ENCODE data around the gene EVX2.

The EVX2 gene

GRCh38 chr2:176079831-176080539 is 3.8 kb downstream of the EVX2 start:
- Histone ChIP-seq H3K9me3 (ENCODE audit: control insufficient read depth, insufficient read depth, low read length) (no peaks in the 10 kb centered on the region), H3K27ac (ENCODE audit: low read length) (no peak overlapping the region), H3K4me3 (ENCODE audit: low read length) (peak overlapping the region; percentile 2; the same call in 1 of the 2 replicates), H3K27me3 (ENCODE audit: control insufficient read depth, insufficient read depth, low read length) (peaks cover 84% of the 10 kb centered on the region), H3K36me3 (ENCODE audit: control insufficient read depth, insufficient read depth, low read length) (no peaks in the 10 kb centered on the region), H3K4me1 (ENCODE audit: control insufficient read depth, insufficient read depth, low read length) (peaks cover 4% of the 10 kb centered on the region; the same call in 1 of the 2 replicates)
- DNase-seq (ENCODE audit: low read depth, low spot score): no peak
- no CpG with 5 or more reads among the region's 86 CpGs for WGBS (ENCODE audit: insufficient coverage, insufficient read length)

GRCh38 chr2:176079285-176079830 is 4.4 kb downstream of the EVX2 start:
- WGBS (ENCODE audit: insufficient coverage, insufficient read length): no CpG with 5 or more reads among the region's 30 CpGs

GRCh38 chr2:176078541-176079284 is 5.0 kb downstream of the EVX2 start:
- DNase-seq (ENCODE audit: low read depth, low spot score): no peak
- Histone ChIP-seq H3K4me1 (ENCODE audit: control insufficient read depth, insufficient read depth, low read length) (peaks cover 4% of the 10 kb centered on the region; the same call in 1 of the 2 replicates), H3K27me3 (ENCODE audit: control insufficient read depth, insufficient read depth, low read length) (peaks cover 84% of the 10 kb centered on the region), H3K4me3 (ENCODE audit: low read length) (no peak overlapping the region), H3K36me3 (ENCODE audit: control insufficient read depth, insufficient read depth, low read length) (no peaks in the 10 kb centered on the region), H3K9me3 (ENCODE audit: control insufficient read depth, insufficient read depth, low read length) (no peaks in the 10 kb centered on the region), H3K27ac (ENCODE audit: low read length) (no peak overlapping the region)
- no CpG with 5 or more reads among the region's 25 CpGs for WGBS (ENCODE audit: insufficient coverage, insufficient read length)

More at GRCh38 chr2:176079285-176079830, 4.4 kb downstream of the EVX2 start:
- Histone ChIP-seq H3K4me1 (ENCODE audit: control insufficient read depth, insufficient read depth, low read length) (peaks cover 4% of the 10 kb centered on the region; the same call in 1 of the 2 replicates), H3K4me3 (ENCODE audit: low read length) (peak overlapping the region; percentile 14; the same call in 1 of the 2 replicates), H3K27ac (ENCODE audit: low read length) (no peak overlapping the region), H3K9me3 (ENCODE audit: control insufficient read depth, insufficient read depth, low read length) (no peaks in the 10 kb centered on the region), H3K36me3 (ENCODE audit: control insufficient read depth, insufficient read depth, low read length) (no peaks in the 10 kb centered on the region), H3K27me3 (ENCODE audit: control insufficient read depth, insufficient read depth, low read length) (peaks cover 84% of the 10 kb centered on the region)
- no peak for DNase-seq (ENCODE audit: low read depth, low spot score)

- H3K4me3 ChIP-seq (ENCODE audit: low read length): no peak overlapping the region
- no peaks in the 10 kb centered on the region for H3K9me3 ChIP-seq (ENCODE audit: control insufficient read depth, insufficient read depth, low read length)
- H3K36me3 ChIP-seq (ENCODE audit: control insufficient read depth, insufficient read depth, low read length): no peaks in the 10 kb centered on the region
- DNase-seq (ENCODE audit: low read depth, low spot score): no peak
- whole genome bisulfite sequencing (ENCODE audit: insufficient coverage, insufficient read length): no CpG with 5 or more reads among the region's 2 CpGs
- peaks cover 84% of the 10 kb centered on the region for H3K27me3 ChIP-seq (ENCODE audit: control insufficient read depth, insufficient read depth, low read length)
- H3K27ac ChIP-seq (ENCODE audit: low read length): no peak overlapping the region
- no peaks in the 10 kb centered on the region; the same call in 1 of the 2 replicates for H3K4me1 ChIP-seq (ENCODE audit: control insufficient read depth, insufficient read depth, low read length)
Measured at GRCh38 chr2:176076796-176077195, 7.0 kb downstream of the EVX2 start.

GRCh38 chr2:176076063-176076462 is 7.7 kb downstream of the EVX2 start:
- no peaks in the 10 kb centered on the region; the same call in 1 of the 2 replicates for H3K4me1 ChIP-seq (ENCODE audit: control insufficient read depth, insufficient read depth, low read length)
- no peak for DNase-seq (ENCODE audit: low read depth, low spot score)
- no peaks in the 10 kb centered on the region for H3K36me3 ChIP-seq (ENCODE audit: control insufficient read depth, insufficient read depth, low read length)
- no peak overlapping the region for H3K4me3 ChIP-seq (ENCODE audit: low read length)
- no CpG with 5 or more reads among the region's 7 CpGs for WGBS (ENCODE audit: insufficient coverage, insufficient read length)
- peaks cover 84% of the 10 kb centered on the region for H3K27me3 ChIP-seq (ENCODE audit: control insufficient read depth, insufficient read depth, low read length)
- no peaks in the 10 kb centered on the region for H3K9me3 ChIP-seq (ENCODE audit: control insufficient read depth, insufficient read depth, low read length)
- H3K27ac ChIP-seq (ENCODE audit: low read length): no peak overlapping the region

GRCh38 chr2:176075481-176075880 is 8.3 kb downstream of the EVX2 start:
- WGBS (ENCODE audit: insufficient coverage, insufficient read length): no CpG with 5 or more reads among the region's 15 CpGs
- H3K27ac ChIP-seq (ENCODE audit: low read length): no peak overlapping the region

GRCh38 chr2:176074919-176075425 is 8.8 kb downstream of the EVX2 start:
- no peak for DNase-seq (ENCODE audit: low read depth, low spot score)
- no peaks in the 10 kb centered on the region for H3K36me3 ChIP-seq (ENCODE audit: control insufficient read depth, insufficient read depth, low read length)
- H3K9me3 ChIP-seq (ENCODE audit: control insufficient read depth, insufficient read depth, low read length): no peaks in the 10 kb centered on the region
- no peaks in the 10 kb centered on the region for H3K4me1 ChIP-seq (ENCODE audit: control insufficient read depth, insufficient read depth, low read length)
- H3K4me3 ChIP-seq (ENCODE audit: low read length): no peak overlapping the region
- no CpG with 5 or more reads among the region's 7 CpGs for WGBS (ENCODE audit: insufficient coverage, insufficient read length)
- H3K27ac ChIP-seq (ENCODE audit: low read length): no peak overlapping the region
- H3K27me3 ChIP-seq (ENCODE audit: control insufficient read depth, insufficient read depth, low read length): peaks cover 87% of the 10 kb centered on the region

More at GRCh38 chr2:176075481-176075880, 8.3 kb downstream of the EVX2 start:
- Histone ChIP-seq H3K36me3 (ENCODE audit: control insufficient read depth, insufficient read depth, low read length) (no peaks in the 10 kb centered on the region), H3K4me1 (ENCODE audit: control insufficient read depth, insufficient read depth, low read length) (no peaks in the 10 kb centered on the region; the same call in 1 of the 2 replicates), H3K4me3 (ENCODE audit: low read length) (no peak overlapping the region), H3K9me3 (ENCODE audit: control insufficient read depth, insufficient read depth, low read length) (no peaks in the 10 kb centered on the region), H3K27me3 (ENCODE audit: control insufficient read depth, insufficient read depth, low read length) (peaks cover 84% of the 10 kb centered on the region)
- DNase-seq (ENCODE audit: low read depth, low spot score): no peak

GRCh38 chr2:176072951-176073904 is 10.5 kb downstream of the EVX2 start:
- Histone ChIP-seq H3K4me3 (ENCODE audit: low read length) (no peak overlapping the region), H3K9me3 (ENCODE audit: control insufficient read depth, insufficient read depth, low read length) (no peaks in the 10 kb centered on the region), H3K27ac (ENCODE audit: low read length) (no peak overlapping the region), H3K27me3 (ENCODE audit: control insufficient read depth, insufficient read depth, low read length) (peaks cover 89% of the 10 kb centered on the region), H3K4me1 (ENCODE audit: control insufficient read depth, insufficient read depth, low read length) (no peaks in the 10 kb centered on the region), H3K36me3 (ENCODE audit: control insufficient read depth, insufficient read depth, low read length) (no peaks in the 10 kb centered on the region)
- no peak for DNase-seq (ENCODE audit: low read depth, low spot score)
- WGBS (ENCODE audit: insufficient coverage, insufficient read length): no CpG with 5 or more reads among the region's 29 CpGs

GRCh38 chr2:176072292-176072669 is 11.5 kb downstream of the EVX2 start:
- no peak overlapping the region for H3K27ac ChIP-seq (ENCODE audit: low read length)
- H3K27me3 ChIP-seq (ENCODE audit: control insufficient read depth, insufficient read depth, low read length): peaks cover 97% of the 10 kb centered on the region
- WGBS (ENCODE audit: insufficient coverage, insufficient read length): no CpG with 5 or more reads among the region's 5 CpGs
- peaks cover 2% of the 10 kb centered on the region; the same call in 1 of the 2 replicates for H3K4me1 ChIP-seq (ENCODE audit: control insufficient read depth, insufficient read depth, low read length)
- H3K9me3 ChIP-seq (ENCODE audit: control insufficient read depth, insufficient read depth, low read length): no peaks in the 10 kb centered on the region
- no peak for DNase-seq (ENCODE audit: low read depth, low spot score)
- H3K4me3 ChIP-seq (ENCODE audit: low read length): no peak overlapping the region
- no peaks in the 10 kb centered on the region for H3K36me3 ChIP-seq (ENCODE audit: control insufficient read depth, insufficient read depth, low read length)

All from iPS DF 6.9 (cell line).